Muscle of arm (tissue), 12 donors: ENCODE measurements around the gene SCUBE2. TPM values are rescaled to one million over a fixed set of nuclear protein-coding genes. Genes with fewer than 3 reads are reported as not detected.
"Not testable (repeated sequence)": the region's sequence is repeated elsewhere in the genome, so short reads cannot be mapped to it uniquely, and the experiment has no call there.

Experiments used
- DNase-seq: peaks from one replicate; pipeline ENCODE4 v3.0.0-alpha.2; 2013
- polyA plus RNA-seq, 12 donors: library from polyadenylated mRNA; unstranded; fragments of 120-200 nt; gene quantifications; one replicate each; pipeline ENCODE4 v1.2.1, GENCODE V29; 2013; ENCODE audit not compliant: insufficient read length in 12 of 12

SCUBE2 gene
- polyA plus RNA-seq, 12 donors: 24.0 to 46.9 (median 32.6) TPM; not detected in 1

DNA sequence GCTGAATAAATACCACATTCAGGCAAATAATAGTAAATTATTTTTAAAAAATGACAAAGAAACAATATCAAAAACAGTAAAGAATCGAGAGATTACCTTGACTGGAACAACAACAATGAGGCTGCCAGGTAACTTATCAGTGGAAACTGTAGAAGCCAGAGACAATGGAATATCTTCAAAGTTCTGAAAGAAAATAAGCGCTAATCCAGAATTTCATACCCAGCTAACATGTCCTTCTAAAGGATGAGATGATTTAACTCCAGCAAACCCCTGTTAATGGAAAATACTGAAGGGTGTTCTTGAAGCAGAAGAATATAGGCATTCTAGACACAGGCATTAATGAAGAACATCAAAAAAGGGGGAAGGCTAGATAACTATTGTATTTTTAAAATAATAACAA lies 20.7 kb upstream of the SCUBE2 start:
- no peak for DNase-seq

DNA sequence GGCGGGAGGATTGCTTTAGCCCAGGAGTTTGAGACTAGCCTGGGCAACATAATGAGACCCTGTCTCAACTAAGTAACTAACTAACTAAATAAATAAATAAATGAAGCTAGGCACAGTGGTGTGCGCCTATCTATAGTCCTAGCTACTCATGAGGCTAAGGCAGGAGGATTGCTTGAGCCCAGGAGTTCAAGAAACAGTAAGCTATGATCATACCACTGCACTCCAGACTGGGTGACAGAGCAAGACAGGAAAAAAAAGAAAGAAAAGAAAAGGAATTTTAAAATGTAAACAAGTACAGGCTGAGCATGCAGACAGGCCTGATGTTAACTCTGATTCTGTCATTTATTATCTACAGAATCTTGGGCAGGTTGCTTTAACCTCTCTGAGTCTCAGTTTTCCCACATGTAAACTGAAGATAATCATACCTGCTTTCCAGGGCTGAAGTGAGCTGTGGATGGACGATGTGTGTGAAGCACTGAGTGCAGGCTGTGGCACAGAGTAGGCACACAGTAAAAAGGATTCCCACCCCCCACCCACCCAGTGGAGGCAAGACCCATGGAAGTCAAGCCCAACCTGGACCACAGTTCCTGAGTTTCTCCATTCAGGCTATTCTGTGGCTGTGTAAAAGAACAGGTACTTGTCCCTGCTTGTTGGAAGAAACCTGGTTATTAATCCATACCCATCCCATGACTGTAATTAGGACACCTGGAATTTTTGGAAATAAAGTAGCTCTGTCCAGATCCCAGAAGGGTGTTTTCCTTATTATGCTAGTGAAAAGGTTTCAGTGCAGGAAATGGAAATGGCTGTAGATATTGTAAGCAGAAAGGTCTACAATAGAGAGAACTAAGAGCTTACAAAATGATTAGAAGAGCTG lies 18.7 kb upstream of the SCUBE2 start:
- no peak for DNase-seq

DNA sequence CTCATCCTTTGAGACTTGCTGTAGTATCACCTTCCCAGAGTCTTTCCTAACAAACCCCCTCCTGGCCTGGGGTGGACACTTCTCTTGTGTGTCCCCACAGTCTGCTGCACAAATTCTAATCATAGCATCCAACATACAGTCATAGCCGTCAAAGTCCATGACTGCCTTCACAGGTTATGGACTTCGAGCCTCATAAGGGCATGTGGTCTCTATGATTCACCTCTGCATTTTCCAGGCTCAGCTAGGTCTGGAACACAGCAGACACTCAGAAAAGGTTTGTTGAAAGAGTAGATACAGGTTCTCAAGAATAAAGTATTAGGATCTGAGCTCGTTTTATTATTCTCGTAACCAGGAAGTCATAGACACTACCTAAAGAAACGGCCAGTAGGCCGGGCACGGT lies 13.2 kb upstream of the SCUBE2 start:
- DNase-seq: no peak

DNA sequence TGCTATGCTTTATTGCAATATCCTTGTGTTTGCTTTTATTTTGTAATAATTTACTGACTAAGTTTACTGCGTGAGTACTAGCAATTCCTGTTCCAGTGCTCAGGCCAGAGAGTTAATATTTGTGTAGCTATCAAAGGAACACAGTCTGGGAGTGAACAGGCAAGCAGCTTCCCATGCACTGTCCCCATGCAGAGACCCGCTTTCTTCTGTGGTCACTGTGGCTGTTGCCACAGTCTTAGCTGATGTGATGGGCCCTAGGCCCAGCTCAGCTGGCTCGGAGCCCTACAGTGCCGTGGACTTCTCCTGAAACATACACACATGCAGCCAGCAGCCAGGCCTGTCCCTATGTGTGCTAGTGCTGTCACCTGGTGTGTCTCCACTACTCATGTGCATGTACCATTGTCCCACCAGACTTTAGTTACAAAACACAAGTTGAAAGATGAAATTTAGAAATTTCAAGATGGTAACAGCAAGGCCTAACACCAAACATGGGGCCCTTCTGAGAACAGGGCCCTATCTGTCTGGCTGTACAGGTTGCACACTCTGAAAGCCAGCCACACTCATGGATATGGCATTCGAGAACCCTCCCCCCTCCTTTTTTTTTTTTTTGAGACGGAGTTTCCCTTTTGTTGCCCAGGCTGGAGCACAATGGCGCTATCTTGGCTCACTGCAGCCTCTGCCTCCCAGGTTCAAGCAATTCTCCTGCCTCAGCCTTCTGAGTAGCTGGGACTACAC lies 12.3 kb upstream of the SCUBE2 start:
- no peak for DNase-seq

DNA sequence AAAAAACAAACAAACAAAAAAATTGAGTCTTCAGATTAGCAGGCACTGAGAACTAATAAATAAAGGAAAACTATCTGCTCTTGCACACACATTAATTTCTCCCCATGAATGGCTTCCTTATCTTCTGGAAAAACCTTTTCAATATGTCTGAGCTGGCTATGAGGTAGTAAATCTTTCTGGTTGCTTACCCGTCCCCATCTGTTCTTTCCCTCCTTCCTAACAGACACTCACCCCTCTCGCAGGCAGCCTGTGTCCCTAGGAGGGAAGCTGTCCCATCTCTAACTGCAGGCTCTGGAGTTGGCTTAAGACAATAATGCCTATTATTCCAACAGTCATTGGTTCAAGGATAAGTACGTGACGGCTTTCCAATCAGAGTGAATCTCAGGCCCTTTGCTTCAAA lies 8.2 kb upstream of the SCUBE2 start:
- no peak for DNase-seq

DNA sequence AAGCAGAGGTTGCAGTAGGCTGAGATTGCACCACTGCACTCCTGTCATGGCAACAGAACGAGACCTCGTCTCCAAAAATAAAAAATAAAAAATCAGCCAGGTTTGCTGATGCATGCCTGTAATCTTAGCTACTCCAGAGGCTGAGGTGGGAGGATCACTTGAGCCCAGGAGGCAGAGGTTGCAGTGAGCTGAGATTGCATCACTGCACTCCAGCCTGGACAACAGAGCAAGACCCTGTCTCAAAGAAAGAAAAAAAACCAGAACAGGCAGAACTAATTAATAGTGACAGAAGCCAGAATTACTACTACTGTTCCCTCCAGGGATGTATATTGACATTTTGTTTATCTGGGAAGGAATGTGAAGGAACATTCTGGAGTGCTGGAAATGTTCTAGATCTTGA lies 7.1 kb upstream of the SCUBE2 start:
- DNase-seq: not testable (repeated sequence)

DNA sequence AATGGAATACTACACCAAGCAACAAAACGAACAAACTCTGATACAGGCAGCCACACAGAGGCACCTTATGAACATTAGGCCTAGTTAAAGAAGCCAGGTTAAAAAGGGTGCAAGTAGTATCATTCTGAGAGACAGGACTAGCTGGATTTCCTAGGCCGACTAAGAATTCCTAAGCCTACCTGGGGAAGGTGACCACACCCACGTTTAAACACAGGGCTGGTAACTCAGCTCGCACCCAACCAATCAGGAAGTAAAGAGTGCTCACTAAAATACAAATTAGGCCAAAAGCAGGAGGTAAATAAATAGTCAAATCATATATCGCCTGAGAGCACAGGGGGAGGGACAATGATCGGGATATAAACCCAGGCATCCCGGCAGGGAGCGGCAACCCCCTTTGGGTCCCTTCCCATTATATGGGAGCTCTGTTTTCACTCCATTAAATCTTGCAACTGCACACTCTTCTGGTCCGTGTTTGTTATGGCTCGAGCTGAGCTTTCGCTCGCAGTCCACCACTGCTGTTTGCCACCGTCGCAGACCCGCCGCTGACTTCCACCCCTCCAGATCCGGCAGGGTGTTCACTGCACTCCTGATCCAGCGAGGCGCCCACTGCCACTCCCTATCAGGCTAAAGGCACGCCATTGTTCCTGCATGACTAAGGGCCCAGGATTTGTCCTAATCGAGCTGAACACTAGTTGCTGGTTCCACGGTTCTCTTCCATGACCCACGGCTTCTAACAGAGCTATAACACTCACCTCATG lies 6.0 kb upstream of the SCUBE2 start:
- DNase-seq: not testable (repeated sequence)

DNA sequence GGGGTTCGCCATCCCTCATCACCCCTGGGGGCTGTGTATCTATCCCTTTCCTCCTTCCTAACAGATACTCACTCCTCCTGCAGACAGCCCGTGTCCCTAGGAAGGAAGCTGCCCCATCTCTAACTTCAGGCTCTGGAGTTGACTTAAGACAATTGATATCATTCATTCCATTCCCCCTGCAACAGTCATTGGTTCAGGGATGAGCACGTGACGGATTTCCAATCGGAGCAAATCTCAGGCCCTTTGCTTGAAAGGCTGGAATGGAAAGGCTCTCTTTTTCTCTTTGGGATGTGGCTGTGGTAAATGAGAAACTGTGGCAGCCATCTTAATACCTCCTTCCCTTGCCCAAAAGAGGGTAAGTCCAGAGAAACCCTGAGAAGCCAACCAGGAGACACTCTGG lies 5.0 kb upstream of the SCUBE2 start:
- no peak for DNase-seq

DNA sequence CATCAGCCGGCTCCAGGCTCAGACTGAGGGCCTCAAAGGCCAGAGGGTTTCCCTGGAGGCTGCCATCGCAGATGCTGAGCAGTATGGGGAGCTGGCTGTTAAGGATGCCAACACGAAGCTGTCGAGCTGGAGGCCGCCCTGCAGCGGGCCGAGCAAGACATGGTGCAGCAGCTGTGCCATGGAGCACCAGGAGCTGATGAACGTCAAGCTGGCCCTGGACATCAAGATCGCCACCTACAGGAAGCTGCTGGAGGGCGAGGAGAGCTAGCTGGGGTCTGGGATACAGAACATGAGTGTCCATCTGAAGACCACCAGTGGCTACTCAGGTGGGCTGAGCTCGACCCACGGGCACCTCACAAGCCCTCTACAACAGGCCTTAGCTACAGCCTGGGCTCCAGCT lies 4.0 kb upstream of the SCUBE2 start:
- DNase-seq: no peak

DNA sequence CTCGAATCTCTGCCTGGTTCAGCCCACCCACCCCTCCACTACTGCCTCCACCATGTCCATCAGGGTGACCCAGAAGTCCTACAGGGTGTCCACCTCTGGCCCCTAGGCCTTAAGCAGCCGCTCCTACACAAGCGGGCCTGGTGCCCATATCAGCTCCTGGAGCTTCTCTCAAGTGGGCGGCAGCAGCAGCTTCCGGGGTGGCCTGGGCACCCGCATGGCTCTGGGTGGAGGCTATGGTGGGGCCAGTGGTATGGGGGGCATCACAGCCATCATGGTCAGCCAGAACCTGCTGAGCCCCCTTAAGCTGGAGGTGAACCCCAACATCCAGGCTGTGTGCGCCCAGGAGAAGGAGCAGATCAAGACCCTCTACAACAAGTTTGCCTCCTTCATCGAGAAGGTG lies 3.0 kb upstream of the SCUBE2 start:
- DNase-seq: no peak

DNA sequence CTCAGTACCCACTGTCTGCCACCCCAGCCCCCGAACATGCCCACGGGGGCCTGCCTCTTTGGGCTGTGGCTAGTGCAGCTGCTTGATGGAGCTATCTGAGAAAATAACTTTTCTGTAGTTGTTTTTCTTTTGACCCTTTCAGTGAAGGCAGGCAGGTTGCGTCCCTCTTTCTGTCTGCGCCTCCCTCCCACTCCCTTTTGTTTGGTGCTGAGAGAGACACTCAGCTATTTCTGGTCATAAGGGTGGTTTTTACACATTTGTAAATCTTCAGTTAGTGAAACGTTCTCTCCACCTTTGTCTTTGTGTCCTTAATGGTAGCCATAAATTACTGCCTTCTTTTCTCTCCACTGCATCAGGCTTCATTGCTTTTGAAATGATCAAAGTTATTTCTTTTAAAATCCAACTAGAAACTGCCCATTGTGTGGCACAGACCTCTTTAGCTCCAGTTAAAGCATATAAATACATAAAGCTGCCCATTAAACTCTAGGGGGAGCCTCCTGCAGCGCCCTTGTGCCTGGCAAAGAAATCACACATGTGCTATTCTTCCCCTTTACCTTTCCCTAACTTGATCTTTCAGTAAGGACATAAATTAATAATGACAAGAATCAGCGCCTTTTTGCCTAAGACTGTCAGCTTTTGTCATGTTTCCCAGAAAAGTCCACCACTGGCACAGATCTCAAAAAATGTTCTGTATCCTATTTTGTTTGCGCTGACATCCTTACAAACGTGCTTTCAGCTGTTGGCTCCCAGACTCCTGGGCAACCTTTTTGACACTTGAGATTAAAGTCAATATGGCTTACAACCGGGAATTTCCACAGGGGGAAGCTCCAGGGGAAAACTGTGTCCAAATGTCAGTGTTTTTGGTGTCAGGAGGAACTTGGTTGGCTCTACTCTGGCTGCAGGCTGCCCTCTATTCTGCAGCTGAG lies 1.7 kb upstream of the SCUBE2 start:
- DNase-seq: no peak

DNA sequence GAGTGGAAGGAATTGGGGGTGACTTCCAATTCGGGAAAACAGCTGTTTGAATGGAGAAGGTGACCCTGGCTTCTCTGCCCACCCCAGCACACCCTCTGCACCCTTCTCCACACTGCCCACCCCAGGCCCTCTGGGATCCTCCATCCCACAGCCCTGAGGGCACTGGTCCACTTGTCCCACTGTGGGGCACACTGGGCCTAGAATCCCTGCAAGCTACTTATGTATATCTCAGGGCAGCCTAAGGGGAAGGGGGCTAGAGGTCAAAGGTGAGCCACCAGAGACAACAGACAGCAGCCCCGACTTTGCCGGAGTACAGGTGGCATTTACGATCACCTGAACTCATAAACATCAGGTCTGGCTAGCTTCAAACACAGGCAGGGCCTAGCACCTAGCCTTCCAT lies 673 bp upstream of the SCUBE2 start:
- DNase-seq: no peak

DNA sequence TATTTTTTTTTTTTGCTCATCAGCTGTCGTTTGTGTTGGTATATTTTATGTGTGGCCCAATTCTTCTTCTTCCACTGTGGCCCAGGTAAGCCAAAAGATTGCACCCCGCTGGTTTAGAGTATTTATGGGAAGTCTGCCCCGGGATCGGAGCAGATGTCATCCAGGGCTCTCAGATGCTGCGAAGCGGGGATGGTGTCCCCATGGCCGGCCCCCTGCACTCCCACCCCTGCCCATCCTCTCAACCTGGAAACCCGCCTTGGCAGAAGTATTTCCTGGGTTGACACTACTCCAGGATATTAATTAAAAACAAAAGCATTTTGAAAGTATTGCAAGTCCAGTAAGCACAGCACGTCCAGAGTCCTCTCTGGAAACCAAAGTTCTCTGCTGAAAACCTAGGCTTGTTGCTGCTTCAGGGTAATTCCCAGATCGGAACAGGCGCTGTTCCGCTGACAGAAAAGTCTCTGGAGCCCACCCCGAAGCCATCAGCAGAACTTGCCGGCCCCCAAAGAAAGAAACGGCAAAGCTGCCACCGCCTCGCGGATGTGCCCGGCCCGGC lies 833 bp downstream of the SCUBE2 start:
- DNase-seq: no peak

DNA sequence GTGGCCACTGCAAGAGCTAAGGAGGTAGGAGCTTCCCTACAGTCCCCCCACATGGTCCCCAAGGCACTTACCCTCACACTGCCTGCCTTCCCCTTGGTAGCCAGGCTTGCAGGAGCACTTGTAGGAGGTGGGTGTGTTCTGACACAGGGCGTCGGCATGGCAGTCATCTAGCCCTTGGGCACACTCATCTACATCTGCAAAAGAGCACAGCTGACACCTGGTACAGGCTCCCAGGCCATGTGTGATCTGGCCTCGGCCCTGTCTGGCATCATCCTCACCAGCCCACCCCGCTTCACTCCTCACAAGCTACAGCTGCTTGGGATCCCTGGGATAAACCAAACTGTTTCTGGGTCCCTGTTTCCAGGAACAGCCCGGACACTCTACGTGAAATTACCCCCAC lies 1.8 kb downstream of the SCUBE2 start:
- no peak for DNase-seq

DNA sequence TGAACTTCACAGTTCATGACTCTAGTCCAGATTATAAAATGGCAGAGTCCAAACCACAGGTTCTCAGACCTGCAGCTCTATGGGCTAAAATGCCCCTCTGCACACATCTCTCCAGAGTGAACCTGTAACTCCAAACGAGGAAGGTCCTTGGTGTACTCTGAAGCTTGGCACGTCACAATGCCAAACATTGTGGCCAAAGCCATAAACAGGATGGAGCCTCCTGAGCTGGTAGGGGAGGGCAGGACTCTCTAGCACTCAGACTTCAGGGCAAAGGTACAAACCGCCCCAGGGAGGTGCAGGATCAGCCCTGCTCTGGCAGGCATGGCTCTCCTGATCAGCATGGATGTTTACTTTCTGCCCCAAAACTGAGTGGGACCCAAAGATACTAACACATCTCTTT lies 2.3 kb downstream of the SCUBE2 start:
- no peak for DNase-seq

DNA sequence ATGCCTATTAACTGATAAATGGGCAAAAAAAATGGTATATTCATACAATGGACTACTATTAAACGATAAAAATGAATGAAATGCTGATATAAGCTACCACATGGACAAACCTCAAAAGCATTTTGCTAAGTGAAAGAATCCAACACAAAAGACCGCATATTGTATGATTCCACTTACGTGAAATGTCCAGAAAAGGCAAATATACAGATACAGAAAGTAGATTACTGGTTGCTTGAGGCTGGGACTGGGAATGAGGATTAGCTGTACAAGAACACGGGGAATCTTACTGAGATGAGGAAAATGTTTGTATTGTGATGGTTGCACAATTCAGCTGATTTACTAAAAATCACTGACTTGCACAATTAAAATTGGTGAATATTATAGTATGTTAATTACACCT lies 8.8 kb downstream of the SCUBE2 start:
- no peak for DNase-seq

DNA sequence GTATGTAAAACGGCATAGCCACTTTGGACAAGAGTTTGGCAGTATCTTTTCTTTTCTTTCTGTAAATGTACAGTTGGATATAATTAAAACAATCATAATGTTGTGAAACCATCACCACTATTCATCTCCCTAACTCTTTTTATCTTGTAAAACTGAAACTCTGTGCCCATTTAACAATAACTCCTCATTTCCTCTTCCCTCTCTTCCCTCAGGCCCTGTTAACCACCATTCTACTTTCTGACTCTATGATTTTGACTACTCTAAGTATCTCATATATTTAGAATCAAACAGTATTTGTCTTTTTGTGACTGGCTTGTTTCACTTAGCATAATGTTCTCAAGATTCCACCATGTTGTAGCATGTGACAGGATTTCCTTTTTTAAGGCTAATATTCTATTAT lies 10.2 kb downstream of the SCUBE2 start:
- DNase-seq: no peak

DNA sequence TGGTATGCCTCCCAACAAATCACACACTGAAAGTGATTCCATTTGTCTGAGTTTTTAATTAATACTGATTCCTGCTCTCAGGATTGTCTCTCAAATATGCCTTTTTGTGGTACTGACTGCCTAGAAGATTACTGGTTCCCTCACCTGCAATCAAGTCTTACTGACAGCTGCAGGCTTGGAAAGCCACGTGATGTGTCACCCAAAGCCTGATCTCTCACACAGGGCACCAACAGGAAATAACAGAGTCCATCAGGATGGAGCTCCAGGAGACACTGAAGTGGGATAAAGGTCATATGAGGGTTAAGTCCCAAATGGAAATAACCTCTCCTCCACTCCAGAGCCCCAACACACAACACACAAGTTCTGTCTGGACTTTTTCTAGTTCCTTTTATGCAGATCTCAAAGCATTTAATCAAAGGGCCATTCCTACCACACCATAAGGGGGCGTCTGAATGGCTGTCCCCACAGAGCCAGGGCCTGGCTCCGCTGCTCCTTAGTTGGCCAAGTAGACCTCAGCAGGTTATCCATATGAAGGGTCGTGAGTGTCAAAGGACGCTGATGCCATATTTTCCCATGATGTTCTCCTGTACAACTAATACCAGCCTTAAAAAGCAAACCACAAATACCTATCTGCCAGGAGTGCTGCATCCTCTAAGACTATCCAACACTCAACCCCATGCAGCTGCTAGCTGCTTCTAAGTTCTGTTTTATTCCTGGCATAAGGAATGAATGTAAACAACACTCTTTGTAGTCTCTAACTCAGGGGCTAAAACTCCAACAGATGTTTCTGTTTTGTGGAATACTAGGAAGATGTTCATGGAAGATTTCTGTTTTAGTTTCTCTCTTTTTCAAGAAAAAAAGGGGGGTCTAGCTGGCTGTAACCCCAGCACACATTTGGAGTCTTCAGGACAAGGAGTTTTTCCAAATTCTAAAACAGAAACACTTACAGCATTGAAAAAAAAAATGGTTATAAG lies 13.0 kb downstream of the SCUBE2 start:
- DNase-seq: peak; percentile 48

DNA sequence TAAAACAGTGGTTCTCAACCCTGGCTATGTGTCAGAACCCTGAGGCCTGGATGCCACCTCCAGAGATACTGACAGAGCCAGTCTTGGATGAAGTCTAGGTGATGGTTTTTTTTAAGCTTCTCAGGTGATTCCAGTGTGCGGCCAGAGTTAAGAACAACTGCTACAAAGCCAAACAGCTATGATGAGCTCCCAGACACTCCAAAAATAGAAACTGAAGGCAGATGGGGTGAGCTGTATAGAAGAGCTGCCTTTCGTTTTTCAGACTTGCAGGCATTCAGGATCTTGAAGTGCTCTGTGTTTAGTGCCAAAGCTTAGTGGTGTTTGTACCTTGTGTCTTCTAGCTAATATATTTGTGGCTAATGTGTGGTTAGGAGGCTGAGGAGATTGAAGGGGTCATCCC lies 14.2 kb downstream of the SCUBE2 start:
- no peak for DNase-seq

DNA sequence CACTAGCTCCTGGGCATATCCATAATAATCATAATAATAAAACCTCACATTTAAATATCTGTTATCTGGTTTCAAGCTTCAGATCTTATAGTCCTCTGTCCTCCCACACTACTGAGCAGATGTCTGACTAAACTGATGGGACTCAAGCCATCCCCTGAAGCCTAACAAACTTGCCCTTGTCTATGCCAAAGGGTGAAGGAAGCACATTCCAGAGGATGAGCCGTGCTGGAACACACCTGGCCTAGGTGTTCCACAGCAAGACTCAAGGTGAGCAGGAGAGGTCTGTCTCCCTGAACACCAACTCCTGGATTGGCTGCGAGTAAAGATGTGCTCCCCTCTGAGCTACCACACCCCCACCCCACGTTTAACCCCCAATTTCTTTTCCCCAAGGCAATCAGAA lies 14.7 kb downstream of the SCUBE2 start:
- no peak for DNase-seq
